GM18507 (cell line): ENCODE data around the gene CXCR1.
A peak's percentile ranks its signal among the peaks of the same experiment; 100 is the strongest.
"Not testable (repeated sequence)": the region's sequence is repeated elsewhere in the genome, so short reads cannot be mapped to it uniquely, and the experiment has no call there.

ENCODE experiments used
- DNase-seq: peaks from one replicate; pipeline ENCODE4 v3.0.0; 2011; ENCODE audit warnings: low read depth; ENCODE audit not compliant: insufficient read length; ENCODE audit errors: extremely low spot score
- FAIRE-seq: peaks from 2 replicates; lab custom pipeline; 2011; peaks lifted over from hg19 to GRCh38; lab: Jason Lieb, UNC

Gene CXCR1

GRCh38 chr2:218166791-218167190, at the start of gene CXCR1:
CXCR1 (minus strand) TSS chr2:218166962; CDS start chr2:218165211, 1,751 bp downstream.
- DNase-seq, result no peak
- no peak for FAIRE-seq

DNA sequence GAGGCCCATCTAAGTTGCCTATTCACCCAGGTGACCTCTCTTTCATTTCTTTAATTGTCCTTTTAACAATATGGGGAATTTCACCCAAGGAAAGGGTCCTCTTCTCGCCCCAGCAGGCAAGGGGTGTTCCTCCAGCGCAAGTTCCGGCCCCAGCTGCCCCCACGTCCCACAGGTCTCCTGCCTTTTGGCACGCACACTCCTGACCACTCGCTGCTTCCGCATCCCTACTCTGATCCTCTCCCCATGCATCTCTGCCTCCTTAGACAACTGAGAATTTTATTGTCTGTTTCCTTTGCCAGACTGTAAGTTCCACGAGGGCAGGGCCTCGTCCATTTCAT, 49.5 kb upstream of the CXCR1 start:
- FAIRE-seq, result no peak
- no peak for DNase-seq

DNA sequence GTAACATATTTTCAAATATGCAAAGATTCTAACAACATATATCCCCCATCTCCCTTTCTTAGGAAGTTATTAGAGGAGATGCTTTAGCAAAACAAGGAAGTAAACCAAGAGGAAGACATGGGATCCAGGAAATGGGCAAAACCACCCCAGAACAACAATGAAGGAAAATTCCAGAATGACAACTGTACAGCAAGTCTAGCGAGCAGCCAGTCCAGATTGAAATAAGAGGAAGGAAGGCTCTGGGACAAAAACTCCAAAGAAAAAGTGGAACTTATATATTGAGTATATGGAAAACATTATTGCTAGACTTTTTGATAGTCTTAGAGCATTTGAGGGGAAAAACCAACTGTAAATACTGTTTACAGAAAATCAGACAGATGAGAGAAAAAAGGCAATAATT, 47.4 kb upstream of the CXCR1 start:
- no peak for DNase-seq
- FAIRE-seq, result no peak

DNA sequence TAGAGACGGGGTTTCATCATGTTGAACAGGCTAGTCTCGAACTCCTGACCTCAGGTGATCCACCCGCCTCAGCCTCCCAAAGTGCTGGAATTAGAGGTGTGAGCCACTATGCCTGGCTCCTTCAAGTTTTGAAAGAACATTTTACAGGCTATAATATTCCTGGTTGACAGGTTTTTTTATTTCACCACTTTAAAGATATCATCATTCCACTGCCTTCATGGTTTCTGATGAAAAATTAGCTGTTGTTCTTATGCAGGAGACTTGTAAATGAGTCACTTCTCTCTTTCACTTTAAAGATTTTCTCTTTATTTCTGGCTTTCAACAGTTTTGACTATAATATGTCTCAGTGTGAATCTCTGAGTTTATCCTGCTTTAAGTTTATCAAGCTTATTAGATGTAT, 42.3 kb upstream of the CXCR1 start:
- FAIRE-seq, result no peak
- DNase-seq, result no peak

- no peak for DNase-seq
- FAIRE-seq, result no peak
Measured at GRCh38 chr2:218202266-218202665, 35.5 kb upstream of the CXCR1 start.

- no peak for FAIRE-seq
- DNase-seq, result no peak
Measured at GRCh38 chr2:218196974-218197373, 30.2 kb upstream of the CXCR1 start.

- no peak for DNase-seq
- no peak for FAIRE-seq
Measured at GRCh38 chr2:218194880-218195279, 28.1 kb upstream of the CXCR1 start.

GRCh38 chr2:218193701-218194100, 26.9 kb upstream of the CXCR1 start:
- no peak for FAIRE-seq
- DNase-seq, result no peak

DNA sequence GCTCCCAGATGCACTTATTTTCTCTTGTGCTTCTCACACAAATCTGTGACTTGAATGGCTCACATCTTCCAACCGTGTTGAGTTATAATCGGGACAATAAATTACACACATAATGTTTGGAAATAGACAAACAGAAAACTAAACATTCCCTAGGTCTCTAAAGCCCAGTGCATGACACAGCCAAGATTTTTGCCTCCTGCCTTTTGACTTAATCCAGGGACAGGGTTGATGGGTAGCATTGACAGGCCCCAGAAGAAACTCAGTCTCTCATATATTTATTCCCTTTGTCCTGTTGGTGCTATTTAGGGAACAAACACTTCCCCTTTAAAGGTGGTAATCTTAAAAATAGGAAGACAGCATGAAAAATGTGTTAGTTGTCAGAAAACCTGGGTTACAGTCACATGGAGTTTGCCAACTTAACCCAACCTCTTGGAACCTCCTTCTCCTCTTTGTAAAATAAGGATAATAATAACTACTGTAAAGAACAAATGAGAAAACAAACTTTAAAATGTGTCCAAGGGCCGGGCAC, 26.2 kb upstream of the CXCR1 start:
- DNase-seq, result no peak

GRCh38 chr2:218188528-218188927, 21.8 kb upstream of the CXCR1 start:
- FAIRE-seq, result no peak
- DNase-seq, result no peak

More for the DNA sequence above, 26.2 kb upstream of the CXCR1 start:
- FAIRE-seq, result no peak

DNA sequence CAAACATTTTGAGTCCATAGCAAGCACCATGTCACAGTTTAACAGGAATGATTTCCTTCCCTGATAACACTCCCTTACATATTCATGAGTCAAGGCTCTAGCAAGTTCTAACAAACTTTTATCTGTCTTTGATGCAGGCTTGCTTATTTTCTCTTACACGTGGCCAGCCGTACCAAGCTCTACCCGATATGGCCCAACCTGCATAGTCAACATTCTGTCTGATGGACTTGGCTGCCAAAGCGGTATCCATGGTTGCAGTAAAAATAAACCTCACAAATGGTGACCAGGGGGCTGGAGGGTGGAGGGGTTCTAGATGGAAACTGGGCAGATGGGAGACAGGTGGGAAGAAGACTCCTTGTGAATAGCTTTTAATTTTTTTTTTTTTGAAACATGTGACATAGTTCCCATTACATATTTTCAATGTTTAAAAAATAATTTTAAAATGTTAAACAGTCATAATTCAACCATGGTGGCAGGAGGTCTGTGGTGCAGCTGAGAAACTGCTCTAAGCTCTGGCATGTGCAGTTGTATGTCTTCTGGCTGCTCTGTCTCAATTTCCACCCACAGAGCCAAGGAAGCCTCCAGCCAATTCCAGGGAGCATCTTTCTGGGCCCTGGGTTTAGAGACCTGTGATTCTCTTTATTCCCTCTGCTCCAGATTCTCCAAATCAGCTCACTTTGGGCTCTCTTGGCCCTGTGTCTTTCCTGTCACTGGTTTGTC, 20.7 kb upstream of the CXCR1 start:
- DNase-seq (no peak), FAIRE-seq (no peak)

- no peak for FAIRE-seq
- DNase-seq, result no peak
Measured at GRCh38 chr2:218186876-218187275, 20.1 kb upstream of the CXCR1 start.

DNA sequence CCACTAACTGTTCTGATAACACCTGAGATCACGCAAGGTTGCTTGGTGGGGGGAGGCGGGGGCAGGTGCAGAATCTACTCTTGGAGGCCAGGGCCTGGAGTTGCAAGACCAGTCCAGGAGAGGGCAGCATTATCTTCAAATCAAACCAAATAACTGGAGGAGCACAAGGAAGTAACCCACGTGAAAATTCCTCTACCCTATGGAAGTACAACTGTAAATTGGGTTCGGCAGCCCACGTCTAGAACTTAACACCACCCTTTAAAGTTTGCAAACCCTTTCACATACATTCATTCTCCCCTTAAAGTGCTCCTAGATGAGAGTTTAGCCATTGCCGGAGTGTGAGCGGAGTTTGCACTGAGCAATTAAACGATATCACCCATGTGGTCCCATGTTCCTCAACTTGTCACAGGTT, 19.6 kb upstream of the CXCR1 start:
- peak; percentile 81 for FAIRE-seq
- DNase-seq, result peak; percentile 25

DNA sequence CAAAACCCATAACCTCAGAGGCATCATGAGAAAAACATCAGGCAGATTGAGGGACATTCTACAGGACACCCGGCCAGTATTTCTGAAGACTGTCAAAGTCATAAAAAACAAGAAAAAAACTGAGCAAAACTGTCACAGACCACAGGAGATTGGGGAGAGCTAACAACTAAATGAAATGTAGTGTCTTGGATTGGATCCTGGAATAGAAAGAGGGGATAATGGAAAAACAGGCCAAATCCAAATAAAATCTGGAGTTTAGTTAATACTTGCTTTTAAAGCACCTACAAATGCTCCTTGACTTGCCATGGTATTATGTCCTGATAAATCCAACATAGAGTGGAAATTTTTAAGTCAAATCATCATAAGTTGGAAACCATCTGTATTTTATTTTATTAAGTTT, 17.6 kb upstream of the CXCR1 start:
- FAIRE-seq (no peak), DNase-seq (no peak)

DNA sequence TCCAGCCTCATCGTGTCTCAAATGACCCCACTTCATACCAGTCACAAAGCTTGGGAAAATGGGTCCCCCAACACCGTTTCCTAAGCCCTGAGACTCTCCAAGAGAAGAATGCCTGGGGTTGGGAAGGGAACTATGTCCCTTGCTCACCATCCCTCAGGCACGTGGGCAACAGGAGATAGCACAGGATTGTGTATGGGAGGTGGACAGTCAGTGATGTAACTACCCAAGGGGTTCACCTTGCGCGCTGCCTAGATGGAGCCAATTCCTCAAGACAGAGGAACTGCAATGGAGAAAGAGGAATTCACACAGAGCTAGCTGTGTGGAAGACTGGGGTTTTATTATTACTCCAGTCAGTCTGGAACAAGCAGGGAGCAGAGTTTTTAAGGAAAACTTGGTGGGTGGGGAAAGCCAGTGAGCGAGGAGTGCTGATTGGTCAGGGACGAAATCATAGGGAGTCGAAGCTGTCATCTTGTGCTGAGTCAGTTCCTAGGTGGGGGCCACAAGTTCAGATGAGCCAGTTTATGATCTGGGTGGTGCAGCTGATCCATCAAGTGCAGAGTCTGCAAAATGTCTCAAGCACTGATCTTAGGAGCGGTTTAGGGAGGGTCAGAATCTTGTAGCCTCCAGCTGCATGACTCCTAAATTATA, 13.8 kb upstream of the CXCR1 start:
- DNase-seq, result no peak
- no peak for FAIRE-seq

- FAIRE-seq (no peak), DNase-seq (no peak)
Measured at GRCh38 chr2:218179782-218180181, 13.0 kb upstream of the CXCR1 start.

DNA sequence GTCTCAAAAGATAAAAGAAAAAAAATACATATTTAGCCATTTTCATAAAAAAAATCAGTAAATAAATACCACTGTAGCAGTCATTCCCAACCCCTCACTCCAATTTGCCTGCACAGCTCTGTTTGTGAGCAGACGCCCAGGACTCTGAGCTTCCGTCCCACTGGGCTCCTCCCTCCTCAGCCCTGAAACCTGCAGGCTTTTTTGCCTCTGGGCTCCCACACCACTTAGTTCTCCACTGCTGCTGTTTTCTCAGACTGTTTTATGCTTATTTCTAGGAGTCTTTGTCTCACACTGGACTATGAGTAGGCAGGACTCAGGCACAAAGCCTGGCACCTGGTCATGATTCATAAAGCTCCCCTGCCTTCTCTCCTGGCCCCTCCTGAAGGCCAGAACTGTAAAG, 6.1 kb upstream of the CXCR1 start:
- FAIRE-seq, result no peak

GRCh38 chr2:218171744-218172143, 5.0 kb upstream of the CXCR1 start:
- not testable (repeated sequence) for DNase-seq, FAIRE-seq

More for the DNA sequence above, 6.1 kb upstream of the CXCR1 start:
- DNase-seq, result no peak

DNA sequence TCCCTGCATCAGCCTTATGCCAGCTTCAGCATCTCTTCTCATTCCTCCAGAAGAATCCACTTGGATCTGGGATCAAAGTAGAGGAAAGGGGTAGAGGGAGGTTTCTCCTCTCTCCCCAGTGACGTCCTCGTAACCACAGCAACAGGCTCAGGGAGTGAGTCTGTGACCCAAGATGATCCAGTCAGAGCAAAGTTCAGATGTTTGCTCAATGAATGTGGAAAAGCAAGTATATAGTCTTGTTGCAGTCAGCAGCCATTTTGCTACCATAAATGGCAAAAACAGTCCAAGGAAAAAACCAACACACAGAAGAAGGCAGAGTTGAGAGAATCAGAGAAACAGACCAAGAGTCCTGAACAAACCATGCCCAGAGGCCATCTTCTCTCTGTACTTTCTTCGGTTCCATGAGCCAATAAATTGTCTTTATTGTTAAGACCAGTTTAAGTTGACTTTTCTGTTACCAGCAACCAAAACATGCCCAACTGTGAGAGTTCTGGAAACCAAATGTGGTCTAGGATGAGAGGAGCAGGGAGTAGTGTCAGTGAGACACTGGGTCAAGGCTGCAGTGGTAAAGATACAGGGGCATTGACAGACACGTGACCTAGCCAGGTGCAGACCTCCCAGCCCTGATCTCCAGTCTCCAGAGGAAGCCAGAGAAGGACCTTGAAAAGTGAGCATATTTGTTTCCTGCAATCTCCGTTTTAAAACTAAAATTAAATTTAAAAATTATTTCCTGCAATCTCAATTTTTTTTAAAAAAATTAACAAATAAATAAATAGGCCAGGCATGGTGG, 3.2 kb upstream of the CXCR1 start:
- FAIRE-seq (no peak), DNase-seq (no peak)
